ENCODE measurements around the gene YTHDC1. TPM values are rescaled to one million over a fixed set of nuclear protein-coding genes. Genes with fewer than 3 reads are reported as not detected.
"Not testable (repeated sequence)": the region's sequence is repeated elsewhere in the genome, so short reads cannot be mapped to it uniquely, and the experiment has no call there.

Gene YTHDC1
- total and polyA plus RNA-seq, 5 experiments from 2014 or later: 22.4 to 261 (median 39.3) TPM

DNA sequence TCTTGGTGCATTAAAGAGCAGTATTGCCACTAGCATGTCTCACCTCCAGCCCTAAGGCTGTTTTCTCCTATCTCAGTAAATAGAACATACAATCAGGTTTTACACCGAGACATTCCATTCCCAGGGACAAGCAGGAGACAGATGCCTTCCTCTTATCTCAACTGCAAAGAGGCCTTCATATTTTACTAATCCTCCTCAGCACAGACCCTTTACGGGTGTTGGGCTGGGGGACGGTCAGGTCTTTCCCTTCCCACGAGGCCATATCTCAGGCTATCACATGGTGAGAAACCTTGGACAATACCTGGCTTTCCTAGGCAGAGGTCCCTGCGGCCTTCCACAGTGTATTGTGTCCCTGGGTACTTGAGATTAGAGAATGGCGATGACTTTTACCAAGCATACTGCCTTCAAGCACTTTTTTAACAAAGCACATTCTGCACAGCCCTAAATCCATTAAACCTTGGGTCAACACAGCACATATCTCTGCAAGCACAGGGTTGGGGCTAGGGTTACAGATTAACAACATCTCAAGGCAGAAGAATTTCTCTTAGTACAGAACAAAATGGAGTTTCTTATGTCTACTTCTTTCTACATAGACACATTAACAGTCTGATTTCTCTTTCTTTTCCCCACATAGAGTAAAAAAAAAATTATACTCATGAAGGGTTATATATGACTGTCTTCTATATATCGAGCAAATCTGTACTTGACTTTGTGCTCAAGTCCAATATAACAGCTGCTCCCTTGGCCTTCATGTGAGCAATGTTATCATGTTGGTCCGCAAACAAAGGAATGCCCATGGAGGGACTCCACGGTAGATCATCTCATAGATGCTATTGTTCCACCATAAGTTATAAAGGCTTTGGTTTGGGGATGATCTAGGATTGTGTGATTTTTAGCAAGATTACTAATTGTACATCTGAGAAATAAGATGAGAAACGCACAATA is 67.8 kb downstream of the YTHDC1 start:
- H3K4me3 Mint-ChIP-seq, H3K36me3 Mint-ChIP-seq, DNase-seq, POLR2A ChIA-PET, H3K27ac Mint-ChIP-seq, H3K9me3 Mint-ChIP-seq, H3K4me1 Mint-ChIP-seq, ATAC-seq: not testable (repeated sequence)
- H3K27me3 Mint-ChIP-seq: peaks cover 0 to 12% (median under 1%) of the 10 kb centered on the region in 5 donors

DNA sequence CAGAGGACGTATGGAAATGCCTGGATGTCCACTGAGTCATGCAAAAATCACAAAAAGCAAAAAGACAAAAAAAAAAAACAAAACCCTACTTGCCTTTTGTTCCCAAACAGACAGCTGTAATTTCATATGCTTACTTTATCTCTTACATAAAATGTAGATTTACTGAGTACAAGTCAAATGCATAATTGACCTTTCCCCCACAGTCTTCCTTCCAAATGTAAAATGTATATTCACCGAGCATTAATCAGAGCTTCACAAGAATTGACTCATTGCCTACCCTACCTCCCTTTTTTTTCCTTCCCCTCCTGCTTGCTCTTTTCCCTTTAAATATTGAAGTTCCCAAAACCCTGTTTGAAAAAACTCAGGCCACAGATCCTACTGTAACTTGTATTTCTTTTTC is 71.9 kb downstream of the YTHDC1 start:
- Mint-ChIP-seq H3K27me3 (peaks cover 2 to 21% (median 10%) of the 10 kb centered on the region in 5 donors), H3K4me3 (no peak overlapping the region), H3K36me3 (no peaks in the 10 kb centered on the region), H3K4me1 (no peaks in the 10 kb centered on the region), H3K9me3 (no peaks in the 10 kb centered on the region), H3K27ac (no peak overlapping the region)
- ATAC-seq (no peak), DNase-seq (no peak)
- POLR2A ChIA-PET: no interaction called here

DNA sequence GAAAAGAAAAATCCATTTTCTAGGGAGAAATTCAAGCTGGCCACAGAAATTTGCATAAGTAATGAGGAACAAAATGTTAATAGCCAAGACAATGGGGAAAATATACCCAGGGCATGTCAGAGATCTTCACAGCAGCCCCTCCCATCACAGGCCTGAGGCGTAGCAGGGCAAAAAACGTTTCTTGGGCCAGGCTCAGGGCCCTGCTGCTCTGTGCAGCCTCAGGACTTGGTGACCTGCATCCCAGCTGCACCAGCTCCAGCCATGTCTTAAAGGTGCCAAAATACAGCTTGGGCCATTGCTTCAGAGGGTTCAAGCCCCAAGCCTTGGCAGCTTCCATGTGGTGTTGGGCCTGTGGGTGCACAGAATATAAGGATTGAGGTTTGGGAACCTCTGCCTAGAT is 72.3 kb downstream of the YTHDC1 start:
- POLR2A ChIA-PET: no interaction called here
- Mint-ChIP-seq H3K27ac (no peak overlapping the region), H3K27me3 (peaks cover 2 to 20% (median 10%) of the 10 kb centered on the region in 5 donors)

DNA sequence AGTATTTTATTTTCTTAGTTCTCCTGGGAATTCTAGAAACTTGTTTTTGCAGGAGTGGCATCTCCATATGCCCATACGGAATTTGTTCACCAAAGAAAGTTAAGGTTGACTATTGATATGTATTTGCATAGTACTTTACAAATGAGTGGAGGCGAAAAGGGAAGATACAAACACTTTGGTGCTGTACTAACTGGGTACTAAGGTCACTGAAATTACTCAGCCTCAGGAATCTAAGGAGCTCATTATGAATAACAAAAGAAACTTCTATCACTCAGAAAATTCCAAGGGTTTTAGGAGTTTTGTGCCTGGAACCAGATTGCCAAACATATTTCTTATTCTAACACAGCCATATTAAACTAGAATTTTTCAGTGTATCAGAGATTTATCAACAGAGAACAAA is 77.0 kb downstream of the YTHDC1 start:
- ATAC-seq (no peak), DNase-seq (no peak)
- POLR2A ChIA-PET: no interaction called here
- no peaks in the 10 kb centered on the region for H3K9me3 Mint-ChIP-seq
- H3K27ac Mint-ChIP-seq: no peak overlapping the region
- peaks cover 0 to 6% (median 0%) of the 10 kb centered on the region in 4 donors for H3K4me1 Mint-ChIP-seq
- no peaks in the 10 kb centered on the region for H3K36me3 Mint-ChIP-seq
- no peak overlapping the region for H3K4me3 Mint-ChIP-seq
- H3K27me3 Mint-ChIP-seq: peaks cover 3 to 19% (median 13%) of the 10 kb centered on the region in 5 donors

More for the DNA sequence above, 72.3 kb downstream of the YTHDC1 start:
- DNase-seq (no peak), ATAC-seq (no peak)
- Mint-ChIP-seq H3K9me3 (no peaks in the 10 kb centered on the region), H3K4me1 (no peaks in the 10 kb centered on the region), H3K4me3 (no peak overlapping the region), H3K36me3 (no peaks in the 10 kb centered on the region)

DNA sequence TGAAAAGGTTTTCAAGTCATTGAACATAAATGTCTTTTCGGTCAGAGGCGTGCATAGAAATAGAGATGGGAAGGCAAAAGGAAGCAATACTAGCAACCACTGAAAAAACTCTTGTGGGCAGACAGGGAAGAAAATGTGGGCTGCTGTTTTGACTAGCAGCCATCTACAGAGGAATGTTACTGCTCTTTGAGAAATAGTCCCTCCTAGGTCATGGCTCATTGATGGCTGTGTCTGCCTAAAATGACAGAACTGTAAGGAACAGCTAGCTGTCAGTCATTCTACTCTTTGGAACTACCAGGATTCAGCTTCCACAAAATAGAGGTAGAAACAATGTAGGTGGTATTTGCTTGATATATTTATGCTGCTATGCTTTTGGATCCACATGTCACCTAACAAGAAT is 77.5 kb downstream of the YTHDC1 start:
- peak in 1 of 10 donors; percentile 0 for DNase-seq

DNA sequence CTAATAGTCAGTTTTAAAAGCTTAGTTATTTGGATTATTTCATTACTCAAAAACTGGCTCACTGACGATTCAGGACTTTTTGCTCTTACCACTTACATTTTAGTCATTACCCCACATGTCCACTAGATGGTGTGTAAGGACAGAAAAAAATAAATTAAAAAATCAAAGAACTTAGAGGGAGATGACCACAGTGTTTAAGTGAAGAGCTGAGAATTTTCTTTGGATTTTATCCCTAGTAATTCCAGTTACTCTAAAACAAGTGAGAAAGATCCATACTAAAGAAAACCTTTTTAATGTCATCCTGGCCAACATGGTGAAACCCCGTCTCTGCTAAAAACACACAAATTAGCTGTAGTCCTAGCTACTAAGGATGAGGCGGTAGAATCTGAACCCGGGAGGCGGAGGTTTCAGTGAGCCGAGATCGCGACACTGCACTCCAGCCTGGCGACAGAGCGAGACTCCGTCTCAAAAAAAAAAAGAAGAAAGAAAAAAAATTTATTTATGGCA is 78.0 kb downstream of the YTHDC1 start:
- peak; percentile 44 to 59 for ATAC-seq
- Mint-ChIP-seq H3K36me3 (no peaks in the 10 kb centered on the region), H3K27ac (no peak overlapping the region), H3K4me3 (peak overlapping the region in 8 of 10 donors; percentile 12 to 55 (median 42)), H3K4me1 (peaks cover 0 to 6% (median 0%) of the 10 kb centered on the region in 4 donors), H3K27me3 (peaks cover 3 to 19% (median 12%) of the 10 kb centered on the region in 5 donors), H3K9me3 (no peaks in the 10 kb centered on the region)
- DNase-seq: peak in 3 of 10 donors; percentile 48 to 58 (median 54)
- POLR2A ChIA-PET: no interaction called here

More for the DNA sequence above, 77.5 kb downstream of the YTHDC1 start:
- Mint-ChIP-seq H3K36me3 (no peaks in the 10 kb centered on the region), H3K27me3 (peaks cover 3 to 19% (median 13%) of the 10 kb centered on the region in 5 donors), H3K9me3 (no peaks in the 10 kb centered on the region), H3K27ac (no peak overlapping the region), H3K4me1 (peaks cover 0 to 6% (median 0%) of the 10 kb centered on the region in 4 donors), H3K4me3 (peak overlapping the region in 4 of 10 donors; percentile 39 to 55 (median 47))
- ATAC-seq: no peak
- POLR2A ChIA-PET: no interaction called here

DNA sequence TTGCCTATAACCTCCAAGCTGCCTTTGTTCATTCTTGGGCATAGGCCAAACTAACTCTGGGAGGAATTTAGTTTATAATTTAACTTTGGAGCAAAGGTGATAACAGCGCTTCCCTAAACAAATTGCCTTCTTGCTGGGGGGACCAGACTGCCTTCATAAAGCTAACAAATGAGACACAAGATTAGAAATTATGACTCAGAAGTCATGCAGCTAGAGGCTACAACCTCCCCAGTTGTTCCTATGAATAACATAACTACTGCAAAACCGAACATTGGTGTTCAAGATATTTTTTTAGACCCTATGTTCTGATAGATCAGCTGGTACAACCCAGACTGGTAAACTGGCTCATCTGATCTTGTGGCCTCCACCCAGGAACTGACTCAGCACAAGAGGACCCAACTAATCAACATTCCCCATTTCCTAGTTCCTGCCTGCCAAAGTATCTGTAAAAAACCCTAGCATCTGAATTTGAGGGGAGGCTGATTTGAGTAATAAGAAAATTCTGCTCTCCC is 82.4 kb downstream of the YTHDC1 start:
- no peak for ATAC-seq
- Mint-ChIP-seq H3K27ac (peak overlapping the region in 1 of 10 donors; percentile 43), H3K9me3 (peaks cover 0 to 8% (median 3%) of the 10 kb centered on the region in 9 donors), H3K36me3 (peaks cover 0 to 5% (median 5%) of the 10 kb centered on the region in 3 donors), H3K4me3 (no peak overlapping the region), H3K4me1 (peaks cover 0 to 7% (median 3%) of the 10 kb centered on the region in 4 donors), H3K27me3 (peaks cover 0 to 9% (median 5%) of the 10 kb centered on the region in 5 donors)
- DNase-seq: no peak
- POLR2A ChIA-PET: no interaction called here

DNA sequence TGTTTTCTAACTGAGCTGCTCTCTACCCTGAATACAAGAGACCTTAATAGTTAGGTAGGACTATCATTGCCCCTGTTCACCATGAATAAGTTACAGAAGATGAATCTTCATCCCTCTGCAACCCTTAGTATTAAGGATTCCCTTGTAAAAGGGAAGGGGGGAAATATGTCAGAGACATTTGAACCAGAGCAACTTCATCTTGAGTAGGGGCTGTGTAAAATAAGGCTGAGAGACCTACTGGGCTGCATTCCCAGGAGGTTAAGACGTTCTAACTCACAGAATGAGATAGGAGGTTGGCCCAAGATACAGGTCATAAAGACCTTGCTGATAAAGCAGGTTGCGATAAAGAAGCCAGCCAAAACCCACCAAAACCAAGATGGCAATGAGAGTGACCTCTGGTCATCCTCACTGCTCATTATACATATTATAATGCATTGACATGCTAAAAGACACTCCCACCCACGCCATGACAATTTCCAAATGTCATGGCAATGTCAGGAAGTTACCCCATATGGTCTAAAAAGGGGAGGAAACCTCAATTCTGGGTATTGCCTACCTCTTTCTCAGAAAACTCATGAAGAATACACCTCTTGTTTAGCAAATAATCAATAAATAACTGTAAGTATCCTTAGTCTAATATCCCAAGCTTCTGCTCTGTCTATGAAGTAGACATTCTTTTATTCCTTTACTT is 84.9 kb downstream of the YTHDC1 start:
- Mint-ChIP-seq H3K4me3 (no peak overlapping the region), H3K36me3 (peaks cover 0 to 5% (median 5%) of the 10 kb centered on the region in 3 donors), H3K4me1 (peaks cover 0 to 7% (median 0%) of the 10 kb centered on the region in 4 donors), H3K27me3 (peaks cover 0 to 6% (median 0%) of the 10 kb centered on the region in 5 donors), H3K27ac (no peak overlapping the region), H3K9me3 (peaks cover 0 to 8% (median 3%) of the 10 kb centered on the region in 9 donors)
- DNase-seq (no peak), ATAC-seq (no peak)
- POLR2A ChIA-PET: no interaction called here

Other genes with a start within 250 kb of the YTHDC1 start
- gene TMPRSS11F, start 220.2 kb downstream of the YTHDC1 start, total RNA-seq: not detected
- not detected for gene TMPRSS11F, start 220.2 kb downstream of the YTHDC1 start, polyA plus RNA-seq
- gene TMPRSS11B, start 104.4 kb downstream of the YTHDC1 start, total RNA-seq: not detected
- gene TMPRSS11B, start 104.4 kb downstream of the YTHDC1 start, polyA plus RNA-seq: not detected
- gene TMPRSS11E, start 97.4 kb upstream of the YTHDC1 start, total RNA-seq: not detected
- under 1 TPM in 1 of 3 donors, not detected in 2; 0.40 TPM for gene TMPRSS11E, start 97.4 kb upstream of the YTHDC1 start, polyA plus RNA-seq
- not detected for gene UGT2B17, start 226.2 kb upstream of the YTHDC1 start, total RNA-seq
- not detected for gene UGT2B17, start 226.2 kb upstream of the YTHDC1 start, polyA plus RNA-seq

Measured in naive thymus-derived CD8-positive, alpha-beta T cell (primary cell).